Smooth muscle cell of the pulmonary artery (primary cell): ENCODE results near the gene CCER1. TPM values are rescaled to one million over a fixed set of nuclear protein-coding genes. Genes with fewer than 3 reads are reported as not detected.

Experiments used
- total RNA-seq: library from RNA; depleted of rRNA; stranded (reverse); fragments of >200 nt; gene quantifications from 2 replicates; pipeline ENCODE4 v1.2.3, GENCODE V29; 2014

CCER1 gene, protein sequence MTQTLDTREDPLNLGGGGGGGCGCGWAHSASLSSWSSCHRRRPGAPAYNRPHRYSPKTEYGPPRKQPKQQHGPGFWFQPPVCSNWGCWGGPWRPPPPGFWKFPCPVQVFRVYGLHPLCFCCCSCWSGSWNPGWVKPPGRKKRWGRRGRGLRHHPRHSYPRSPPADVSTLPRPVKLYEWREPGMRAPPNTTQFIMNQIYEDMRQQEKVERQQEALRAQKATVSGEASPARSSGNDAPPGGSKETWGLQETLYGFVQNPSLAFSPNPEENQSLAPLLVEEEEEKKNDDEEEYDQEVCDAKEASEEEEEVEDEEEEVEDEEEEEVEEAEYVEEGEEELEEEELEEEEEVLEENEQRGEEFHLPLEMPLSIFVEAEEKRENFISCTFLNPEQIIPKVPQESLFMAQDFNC
- total RNA-seq: not detected in 2 replicates

GRCh38 chr12:90954921-90955320, at the start of gene CCER1:
Gene CCER1, minus strand, starts transcription at chr12:90955176. Its CDS starts 434 bp downstream, at chr12:90954742.

Other genes with a start within 250 kb of the CCER1 start
- not detected in 2 replicates for gene EPYC, start 49.8 kb upstream of the CCER1 start, total RNA-seq
- gene KERA, start 102.8 kb upstream of the CCER1 start, total RNA-seq: not detected in 2 replicates
- gene LUM, start 156.3 kb upstream of the CCER1 start, total RNA-seq: 115 and 562 TPM in 2 replicates
- 72.0 and 212 TPM in 2 replicates for gene DCN, start 227.6 kb upstream of the CCER1 start, total RNA-seq